ENCODE results near the gene ZNF354B.

ZNF354B gene

GRCh38 chr5:178825444-178825843 lies 34.3 kb upstream of the ZNF354B start:
- Histone ChIP-seq H3K36me3 (replicated peaks in 1 of 2; ENCODE audit: control insufficient read depth in 2 of 2, insufficient read depth in 2 of 2, low read length in 2 of 2) (no peaks in the 10 kb centered on the region), H4K91ac (ENCODE audit: low read depth, low read length, poor library complexity) (no peak overlapping the region), H3K79me1 (ENCODE audit: low read depth, low read length) (no peaks in the 10 kb centered on the region), H2BK12ac (ENCODE audit: low read length) (no peak overlapping the region), H3K18ac (ENCODE audit: low read length) (no peak overlapping the region), H3K27me3 (ENCODE audit: control insufficient read depth in 3 of 3, insufficient read depth in 3 of 3, low read depth in 1 of 3, low read length in 3 of 3) (no peaks in the 10 kb centered on the region), H2AFZ (ENCODE audit: low read length) (no peak overlapping the region), H3K14ac (ENCODE audit: low read length) (no peak overlapping the region), H2AK5ac (ENCODE audit: low read depth, low read length) (no peak overlapping the region), H3K27ac (replicated peaks; ENCODE audit: low read length) (no peak overlapping the region), H4K8ac (ENCODE audit: low read depth, low read length) (no peak overlapping the region), H3K4me3 (ENCODE audit: low read length in 2 of 2) (no peak overlapping the region), H2BK5ac (ENCODE audit: low read length) (no peak overlapping the region), H3K23ac (ENCODE audit: low read depth, low read length, poor library complexity) (no peak overlapping the region), H3K9ac (ENCODE audit: low read depth, low read length, poor library complexity) (no peak overlapping the region), H3K4me1 (ENCODE audit: control insufficient read depth in 2 of 2, insufficient read depth in 1 of 2, low read depth in 1 of 2, low read length in 2 of 2) (peaks cover 0 to 2% of the 10 kb centered on the region in 2 donors), H3K4me2 (ENCODE audit: insufficient read depth, low read length, poor library complexity, severe bottlenecking) (no peak overlapping the region), H2BK120ac (ENCODE audit: low read depth, low read length) (no peak overlapping the region), H3K9me3 (replicated peaks in 1 of 2; ENCODE audit: control insufficient read depth in 2 of 2, insufficient read depth in 1 of 2, low read depth in 1 of 2, low read length in 2 of 2) (peaks cover 7 to 8% of the 10 kb centered on the region in 2 donors), H2BK15ac (ENCODE audit: low read length) (no peak overlapping the region), H3K4ac (ENCODE audit: low read length) (no peak overlapping the region)
- WGBS, 2 donors (ENCODE audit: extremely low coverage in 2 of 2, insufficient read length in 2 of 2, insufficient replicate concordance in 1 of 2), result no CpG with 5 or more reads among the region's 6 CpGs
- DNase-seq (ENCODE audit: low spot score), result no peak

- no peak for DNase-seq (ENCODE audit: low spot score)
- Histone ChIP-seq H3K36me3 (replicated peaks in 1 of 2; ENCODE audit: control insufficient read depth in 2 of 2, insufficient read depth in 2 of 2, low read length in 2 of 2) (no peaks in the 10 kb centered on the region), H3K23ac (ENCODE audit: low read depth, low read length, poor library complexity) (no peak overlapping the region), H3K18ac (ENCODE audit: low read length) (no peak overlapping the region), H2BK12ac (ENCODE audit: low read length) (no peak overlapping the region), H3K9ac (ENCODE audit: low read depth, low read length, poor library complexity) (no peak overlapping the region), H2AFZ (ENCODE audit: low read length) (no peak overlapping the region), H2BK5ac (ENCODE audit: low read length) (no peak overlapping the region), H3K4me3 (ENCODE audit: low read length in 2 of 2) (no peak overlapping the region), H3K4me2 (ENCODE audit: insufficient read depth, low read length, poor library complexity, severe bottlenecking) (no peak overlapping the region), H3K79me1 (ENCODE audit: low read depth, low read length) (no peaks in the 10 kb centered on the region), H3K4me1 (ENCODE audit: control insufficient read depth in 2 of 2, insufficient read depth in 1 of 2, low read depth in 1 of 2, low read length in 2 of 2) (peaks cover 0 to 2% of the 10 kb centered on the region in 2 donors), H3K4ac (ENCODE audit: low read length) (no peak overlapping the region), H3K27ac (replicated peaks; ENCODE audit: low read length) (no peak overlapping the region), H4K91ac (ENCODE audit: low read depth, low read length, poor library complexity) (no peak overlapping the region), H2BK15ac (ENCODE audit: low read length) (no peak overlapping the region), H3K9me3 (replicated peaks in 1 of 2; ENCODE audit: control insufficient read depth in 2 of 2, insufficient read depth in 1 of 2, low read depth in 1 of 2, low read length in 2 of 2) (peaks cover 7 to 8% of the 10 kb centered on the region in 2 donors), H3K27me3 (ENCODE audit: control insufficient read depth in 3 of 3, insufficient read depth in 3 of 3, low read depth in 1 of 3, low read length in 3 of 3) (no peaks in the 10 kb centered on the region), H4K8ac (ENCODE audit: low read depth, low read length) (no peak overlapping the region), H3K14ac (ENCODE audit: low read length) (no peak overlapping the region), H2BK120ac (ENCODE audit: low read depth, low read length) (no peak overlapping the region), H2AK5ac (ENCODE audit: low read depth, low read length) (no peak overlapping the region)
- WGBS, 2 donors (ENCODE audit: extremely low coverage in 2 of 2, insufficient read length in 2 of 2, insufficient replicate concordance in 1 of 2), result no CpG with 5 or more reads among the region's 2 CpGs
Measured at GRCh38 chr5:178826216-178826615, 33.5 kb upstream of the ZNF354B start.

DNA sequence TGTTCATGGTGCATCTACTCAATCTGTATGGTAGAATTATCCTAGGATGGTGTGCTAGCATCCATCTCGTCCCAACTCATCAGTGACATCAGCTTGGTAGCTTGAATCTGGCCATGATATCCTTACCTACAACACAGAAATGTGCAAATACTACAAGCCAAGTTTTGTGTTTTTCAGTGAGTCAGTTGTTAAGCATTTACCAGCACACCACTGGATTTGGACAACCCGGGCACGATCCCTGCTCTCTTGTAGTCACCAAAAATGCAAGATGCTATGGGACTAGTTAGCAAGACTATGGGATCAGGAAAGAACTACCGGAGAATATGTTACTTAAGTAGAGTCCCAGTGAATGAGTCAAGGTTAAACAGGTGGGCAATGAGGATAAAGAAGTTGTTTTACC lies 32.1 kb upstream of the ZNF354B start:
- no peak overlapping the region for H2AK5ac ChIP-seq (ENCODE audit: low read depth, low read length)
- H2BK15ac ChIP-seq (ENCODE audit: low read length), result no peak overlapping the region
- no peak overlapping the region for H4K91ac ChIP-seq (ENCODE audit: low read depth, low read length, poor library complexity)
- H3K4ac ChIP-seq (ENCODE audit: low read length), result no peak overlapping the region
- no peaks in the 10 kb centered on the region for H3K36me3 ChIP-seq (replicated peaks in 1 of 2; ENCODE audit: control insufficient read depth in 2 of 2, insufficient read depth in 2 of 2, low read length in 2 of 2)
- no peak overlapping the region for H3K27ac ChIP-seq (replicated peaks; ENCODE audit: low read length)
- no peak overlapping the region for H2BK120ac ChIP-seq (ENCODE audit: low read depth, low read length)
- H3K14ac ChIP-seq (ENCODE audit: low read length), result no peak overlapping the region
- no peak overlapping the region for H2AFZ ChIP-seq (ENCODE audit: low read length)
- H3K23ac ChIP-seq (ENCODE audit: low read depth, low read length, poor library complexity), result no peak overlapping the region
- H3K9ac ChIP-seq (ENCODE audit: low read depth, low read length, poor library complexity), result no peak overlapping the region
- WGBS, 2 donors (ENCODE audit: extremely low coverage in 2 of 2, insufficient read length in 2 of 2, insufficient replicate concordance in 1 of 2), result no CpG with 5 or more reads among the region's 4 CpGs
- H3K9me3 ChIP-seq (replicated peaks in 1 of 2; ENCODE audit: control insufficient read depth in 2 of 2, insufficient read depth in 1 of 2, low read depth in 1 of 2, low read length in 2 of 2), result peaks cover 7 to 8% of the 10 kb centered on the region in 2 donors
- peaks cover 0 to 2% of the 10 kb centered on the region in 2 donors for H3K4me1 ChIP-seq (ENCODE audit: control insufficient read depth in 2 of 2, insufficient read depth in 1 of 2, low read depth in 1 of 2, low read length in 2 of 2)
- no peak overlapping the region for H3K18ac ChIP-seq (ENCODE audit: low read length)
- no peak overlapping the region for H4K8ac ChIP-seq (ENCODE audit: low read depth, low read length)
- H3K27me3 ChIP-seq (ENCODE audit: control insufficient read depth in 3 of 3, insufficient read depth in 3 of 3, low read depth in 1 of 3, low read length in 3 of 3), result no peaks in the 10 kb centered on the region
- no peak overlapping the region for H2BK12ac ChIP-seq (ENCODE audit: low read length)
- no peak overlapping the region for H3K4me2 ChIP-seq (ENCODE audit: insufficient read depth, low read length, poor library complexity, severe bottlenecking)
- no peaks in the 10 kb centered on the region for H3K79me1 ChIP-seq (ENCODE audit: low read depth, low read length)
- no peak overlapping the region for H2BK5ac ChIP-seq (ENCODE audit: low read length)
- DNase-seq (ENCODE audit: low spot score), result no peak
- H3K4me3 ChIP-seq (ENCODE audit: low read length in 2 of 2), result no peak overlapping the region

DNA sequence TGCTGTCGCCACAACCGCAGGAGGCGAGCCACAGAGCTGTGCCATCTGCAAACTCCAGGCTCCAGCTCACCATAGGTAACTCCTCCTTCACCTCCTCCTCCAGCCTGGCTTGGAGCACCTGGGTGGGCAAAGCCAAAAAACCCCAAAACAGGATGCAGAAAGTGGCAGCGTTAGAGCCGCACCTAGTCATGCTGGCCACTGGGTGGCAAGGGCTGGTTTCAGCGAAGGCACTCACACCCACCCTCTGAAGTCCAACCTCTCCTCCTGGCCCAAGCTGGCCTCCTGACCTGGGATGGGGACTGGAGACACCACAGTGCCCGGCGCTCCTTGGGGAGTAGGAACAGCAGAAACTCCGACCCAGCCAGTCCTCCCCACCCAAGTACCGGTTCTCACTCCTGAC lies 28.7 kb upstream of the ZNF354B start:
- no peak overlapping the region for H3K27ac ChIP-seq (replicated peaks; ENCODE audit: low read length)
- no peak overlapping the region for H3K4me2 ChIP-seq (ENCODE audit: insufficient read depth, low read length, poor library complexity, severe bottlenecking)
- no peak for DNase-seq (ENCODE audit: low spot score)
- H2AFZ ChIP-seq (ENCODE audit: low read length), result no peak overlapping the region
- H3K9ac ChIP-seq (ENCODE audit: low read depth, low read length, poor library complexity), result no peak overlapping the region
- no peaks in the 10 kb centered on the region for H3K36me3 ChIP-seq (replicated peaks in 1 of 2; ENCODE audit: control insufficient read depth in 2 of 2, insufficient read depth in 2 of 2, low read length in 2 of 2)
- H2BK5ac ChIP-seq (ENCODE audit: low read length), result no peak overlapping the region
- no peak overlapping the region for H3K14ac ChIP-seq (ENCODE audit: low read length)
- H3K79me1 ChIP-seq (ENCODE audit: low read depth, low read length), result no peaks in the 10 kb centered on the region
- H3K18ac ChIP-seq (ENCODE audit: low read length), result no peak overlapping the region
- H2BK15ac ChIP-seq (ENCODE audit: low read length), result no peak overlapping the region
- no peak overlapping the region for H3K4ac ChIP-seq (ENCODE audit: low read length)
- no peak overlapping the region for H2AK5ac ChIP-seq (ENCODE audit: low read depth, low read length)
- no peak overlapping the region for H3K23ac ChIP-seq (ENCODE audit: low read depth, low read length, poor library complexity)
- no peak overlapping the region for H2BK12ac ChIP-seq (ENCODE audit: low read length)
- H4K91ac ChIP-seq (ENCODE audit: low read depth, low read length, poor library complexity), result no peak overlapping the region
- no peak overlapping the region for H4K8ac ChIP-seq (ENCODE audit: low read depth, low read length)
- WGBS, 2 donors (ENCODE audit: extremely low coverage in 2 of 2, insufficient read length in 2 of 2, insufficient replicate concordance in 1 of 2), result no CpG with 5 or more reads among the region's 10 CpGs
- no peak overlapping the region for H3K4me3 ChIP-seq (ENCODE audit: low read length in 2 of 2)
- no peaks in the 10 kb centered on the region for H3K27me3 ChIP-seq (ENCODE audit: control insufficient read depth in 3 of 3, insufficient read depth in 3 of 3, low read depth in 1 of 3, low read length in 3 of 3)
- peaks cover 3 to 5% of the 10 kb centered on the region in 2 donors for H3K9me3 ChIP-seq (replicated peaks in 1 of 2; ENCODE audit: control insufficient read depth in 2 of 2, insufficient read depth in 1 of 2, low read depth in 1 of 2, low read length in 2 of 2)
- no peak overlapping the region for H2BK120ac ChIP-seq (ENCODE audit: low read depth, low read length)
- H3K4me1 ChIP-seq (ENCODE audit: control insufficient read depth in 2 of 2, insufficient read depth in 1 of 2, low read depth in 1 of 2, low read length in 2 of 2), result peaks cover 0 to 2% of the 10 kb centered on the region in 2 donors

All from neuronal stem cell (in vitro differentiated cells).